ENCODE results near the gene DUOX1.

DNA sequence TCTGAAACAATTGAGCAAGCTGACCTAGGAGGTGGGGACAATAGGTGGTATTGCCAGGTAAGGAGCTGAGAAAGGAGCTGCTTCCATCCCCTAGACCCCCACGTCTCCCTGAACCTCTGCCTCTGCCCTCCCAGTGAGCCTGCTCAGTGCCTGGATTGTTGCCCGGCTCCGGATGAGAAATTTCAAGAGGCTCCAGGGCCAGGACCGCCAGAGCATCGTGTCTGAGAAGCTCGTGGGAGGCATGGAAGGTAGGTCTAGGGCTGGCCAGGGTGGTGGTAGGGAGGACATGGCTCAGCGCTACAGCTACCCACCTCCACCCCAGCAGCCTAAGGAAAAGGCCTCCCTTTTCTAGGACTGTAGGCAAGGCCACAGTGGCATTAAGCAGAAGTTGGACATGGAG lies 13.3 kb downstream of the DUOX1 start:
- TF ChIP-seq POLR2A (IDR thresholded peaks at IDR 0.05) = no peak
- TF ChIP-seq, protein P1, sequence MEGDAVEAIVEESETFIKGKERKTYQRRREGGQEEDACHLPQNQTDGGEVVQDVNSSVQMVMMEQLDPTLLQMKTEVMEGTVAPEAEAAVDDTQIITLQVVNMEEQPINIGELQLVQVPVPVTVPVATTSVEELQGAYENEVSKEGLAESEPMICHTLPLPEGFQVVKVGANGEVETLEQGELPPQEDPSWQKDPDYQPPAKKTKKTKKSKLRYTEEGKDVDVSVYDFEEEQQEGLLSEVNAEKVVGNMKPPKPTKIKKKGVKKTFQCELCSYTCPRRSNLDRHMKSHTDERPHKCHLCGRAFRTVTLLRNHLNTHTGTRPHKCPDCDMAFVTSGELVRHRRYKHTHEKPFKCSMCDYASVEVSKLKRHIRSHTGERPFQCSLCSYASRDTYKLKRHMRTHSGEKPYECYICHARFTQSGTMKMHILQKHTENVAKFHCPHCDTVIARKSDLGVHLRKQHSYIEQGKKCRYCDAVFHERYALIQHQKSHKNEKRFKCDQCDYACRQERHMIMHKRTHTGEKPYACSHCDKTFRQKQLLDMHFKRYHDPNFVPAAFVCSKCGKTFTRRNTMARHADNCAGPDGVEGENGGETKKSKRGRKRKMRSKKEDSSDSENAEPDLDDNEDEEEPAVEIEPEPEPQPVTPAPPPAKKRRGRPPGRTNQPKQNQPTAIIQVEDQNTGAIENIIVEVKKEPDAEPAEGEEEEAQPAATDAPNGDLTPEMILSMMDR (IDR thresholded peaks at IDR 0.05) = no peak
